Activated T-helper 1 cell treated with anti-CD3 and anti-CD28 coated beads, Interleukin-2, amount 50 U/mL, for 16 hours (primary cell): Measurements from ENCODE around the gene PRKCQ.

Experiments
- DNase-seq, 2 donors: peaks; one replicate each; pipeline ENCODE4 v3.0.0-alpha.2; 2020; ENCODE audit warnings: low read depth in 1 of 2, low spot score in 1 of 2

Gene PRKCQ

GRCh38 chr10:6528198-6528950 lies 51.7 kb downstream of the PRKCQ start:
- no peak for DNase-seq

DNA sequence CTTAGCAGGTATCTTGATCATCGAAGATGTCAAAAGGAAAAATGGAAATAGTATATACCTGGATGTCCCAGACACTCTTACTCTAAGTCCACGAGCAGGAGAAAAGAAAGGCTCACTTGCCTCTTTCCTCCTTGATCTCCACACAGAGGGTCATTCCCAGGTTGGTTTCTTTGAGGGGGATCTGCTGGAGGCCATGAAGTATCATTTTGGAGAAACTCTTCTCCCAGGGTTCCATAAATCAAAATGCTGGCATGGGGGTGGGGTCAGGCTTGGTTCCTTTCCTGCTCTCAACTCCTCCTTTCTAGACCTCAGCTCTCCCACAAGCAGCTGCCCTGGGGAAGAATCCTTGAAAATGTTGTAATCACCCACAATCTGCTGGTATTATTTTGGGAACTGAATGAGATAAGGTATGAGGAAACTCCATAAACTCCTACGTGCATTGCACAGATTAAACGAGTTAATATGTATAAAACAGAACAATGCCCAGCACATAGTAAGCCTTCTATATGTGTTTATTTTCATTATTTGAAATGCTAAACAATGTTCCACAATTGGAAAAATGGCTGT lies 54.4 kb downstream of the PRKCQ start:
- DNase-seq, result no peak

DNA sequence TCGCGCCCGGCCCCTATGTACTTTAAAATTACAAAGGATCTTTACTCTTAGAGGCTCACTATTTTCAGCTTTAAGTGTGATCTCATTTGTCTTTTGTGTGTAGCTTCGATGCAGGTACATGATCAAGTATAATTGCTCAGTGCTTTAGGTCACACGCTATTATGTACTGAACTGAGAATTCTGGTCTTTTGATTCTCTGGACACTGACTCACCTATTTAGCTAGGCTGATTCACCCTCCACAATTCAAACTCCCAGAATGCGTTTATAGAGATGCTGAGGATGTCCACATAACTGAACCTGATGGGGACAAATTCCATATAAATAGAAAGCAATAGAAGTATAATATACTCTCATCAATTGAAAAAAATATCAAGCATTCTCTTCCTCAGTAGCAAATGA lies 57.8 kb downstream of the PRKCQ start:
- DNase-seq, result no peak

- DNase-seq, result no peak
These were observed 59.9 kb downstream of the PRKCQ start for GRCh38 chr10:6520138-6520537.

DNA sequence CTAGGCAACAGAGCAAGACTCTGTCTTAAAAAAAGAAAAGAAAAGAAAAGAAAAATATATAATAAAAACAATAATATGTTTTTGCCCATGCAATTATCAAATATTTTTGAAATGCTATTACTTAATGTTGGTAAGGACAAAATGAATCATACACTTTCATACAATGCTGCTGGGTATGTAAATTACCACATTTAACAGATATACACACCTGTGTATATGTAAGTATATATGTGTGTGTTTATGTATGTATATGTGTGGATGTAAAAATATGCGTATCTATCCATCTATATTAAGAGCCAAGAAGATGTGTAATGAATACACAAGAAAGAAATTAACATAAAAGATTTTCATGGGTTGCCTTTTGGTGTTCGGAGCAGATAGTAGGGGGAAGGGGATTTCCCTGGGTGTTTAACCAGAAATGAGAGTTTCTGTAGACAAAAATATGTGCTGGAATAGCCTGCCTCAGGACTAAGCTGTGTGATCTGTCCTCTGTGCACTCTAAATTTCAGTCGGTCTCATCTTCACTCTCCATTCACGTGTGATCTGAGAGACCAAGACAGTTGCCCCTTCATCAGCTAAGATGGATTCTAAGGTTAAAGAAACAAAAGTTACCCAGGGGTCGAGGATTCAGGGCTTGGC lies 61.2 kb downstream of the PRKCQ start:
- no peak for DNase-seq

GRCh38 chr10:6516929-6517284 lies 63.2 kb downstream of the PRKCQ start:
- DNase-seq, result no peak

- no peak for DNase-seq
These were observed 63.7 kb downstream of the PRKCQ start for GRCh38 chr10:6516281-6516928.

DNA sequence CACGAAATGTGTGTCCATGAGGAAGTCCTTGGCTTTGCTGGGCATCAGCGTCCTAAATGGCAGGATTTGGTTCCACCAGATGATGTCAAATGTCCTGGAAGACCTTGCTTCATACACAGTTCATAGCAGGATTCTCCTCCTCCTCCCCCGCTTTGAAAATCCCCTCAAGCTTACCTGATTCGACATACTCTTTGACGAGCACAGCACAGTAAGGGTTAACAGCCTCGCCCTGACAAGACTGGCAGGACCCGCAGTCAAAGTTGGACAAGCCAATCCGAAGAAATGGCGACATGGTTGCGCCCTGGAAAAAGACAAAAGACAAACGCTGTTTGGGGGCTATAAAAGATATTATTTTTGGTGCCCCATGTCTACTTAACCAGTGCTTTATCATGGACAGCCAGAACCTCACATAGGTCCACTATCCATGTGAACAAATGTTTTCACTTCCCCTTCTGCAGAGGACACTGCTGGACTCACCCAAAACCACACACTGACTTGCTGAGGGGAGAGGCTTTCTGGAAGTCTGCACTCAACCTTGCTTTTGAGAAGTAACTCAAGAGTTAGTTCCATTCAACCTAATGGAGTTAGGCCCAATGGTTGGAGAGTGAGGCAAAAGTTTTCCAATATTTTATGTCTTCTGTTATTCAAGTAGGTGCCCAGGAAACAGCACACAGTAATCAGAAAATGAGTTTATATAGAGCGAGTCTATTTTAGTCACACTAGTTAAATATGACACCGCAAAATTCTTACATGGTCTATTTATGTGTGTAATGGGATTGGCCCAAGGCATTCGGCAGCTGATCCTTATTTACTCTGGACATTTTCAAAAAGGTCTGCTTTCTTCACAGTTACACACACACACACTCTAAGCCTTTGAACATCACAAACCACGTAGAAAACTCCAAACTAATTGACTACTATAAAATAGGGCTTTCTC lies 65.0 kb downstream of the PRKCQ start:
- DNase-seq, result no peak

DNA sequence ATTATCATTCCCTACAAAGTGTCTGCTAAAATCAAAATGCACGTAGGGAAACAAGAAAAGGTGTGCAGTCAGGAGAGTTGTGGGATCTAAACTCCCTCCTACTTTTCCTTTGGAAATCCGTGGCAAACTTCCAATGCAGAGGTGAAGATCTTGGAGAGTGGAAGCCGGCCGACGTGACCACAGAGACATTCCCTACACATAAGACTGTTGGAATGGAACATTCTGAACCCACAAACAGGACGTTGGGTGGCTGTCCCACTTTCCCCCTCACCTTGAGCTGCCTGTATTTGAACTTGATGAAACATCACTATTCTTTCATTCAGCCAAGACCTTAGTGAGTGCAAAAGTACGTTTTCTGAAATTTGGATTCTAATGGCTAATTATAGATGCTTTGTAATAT lies 65.9 kb downstream of the PRKCQ start:
- DNase-seq, result no peak

- DNase-seq, result no peak
These were observed 66.6 kb downstream of the PRKCQ start for GRCh38 chr10:6513476-6513875.

DNA sequence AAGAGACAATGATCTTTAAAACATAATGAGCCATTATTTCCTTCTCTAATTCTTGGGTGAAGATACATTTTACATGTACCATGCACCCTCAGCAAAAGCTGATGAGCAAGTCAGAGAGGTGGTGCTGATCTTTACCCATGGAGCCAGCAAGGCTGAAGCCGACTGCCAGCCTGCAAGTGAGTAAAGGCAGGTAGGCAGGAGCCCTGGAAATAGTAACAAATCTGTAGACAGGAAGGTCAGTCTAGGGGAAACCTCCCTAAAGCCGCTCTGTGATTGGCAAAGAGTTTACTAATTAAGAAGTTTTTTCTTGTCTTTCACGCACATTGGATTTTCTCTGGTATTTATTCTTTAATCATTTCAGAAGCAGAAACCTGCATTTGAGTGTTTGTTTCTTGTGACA lies 67.9 kb downstream of the PRKCQ start:
- DNase-seq, result no peak

DNA sequence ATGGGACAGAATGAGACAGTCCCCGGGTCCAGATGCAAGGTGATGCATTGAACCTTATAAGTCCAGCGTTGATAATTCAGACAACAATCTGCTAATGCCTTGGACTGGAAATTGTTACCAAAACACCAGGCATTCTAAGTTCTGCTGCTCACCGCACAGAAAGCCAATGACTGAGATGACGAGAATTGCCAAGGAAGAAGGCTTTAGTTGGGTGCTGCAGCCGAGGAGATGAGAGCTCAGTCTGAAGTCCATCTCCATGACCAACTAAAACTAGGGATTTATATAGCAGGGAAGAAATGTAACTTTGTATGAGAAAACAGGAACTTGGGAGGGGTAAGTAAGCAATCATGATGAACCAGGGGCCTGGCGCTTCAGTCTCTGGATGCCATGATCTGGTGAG lies 68.7 kb downstream of the PRKCQ start:
- DNase-seq, result no peak

DNA sequence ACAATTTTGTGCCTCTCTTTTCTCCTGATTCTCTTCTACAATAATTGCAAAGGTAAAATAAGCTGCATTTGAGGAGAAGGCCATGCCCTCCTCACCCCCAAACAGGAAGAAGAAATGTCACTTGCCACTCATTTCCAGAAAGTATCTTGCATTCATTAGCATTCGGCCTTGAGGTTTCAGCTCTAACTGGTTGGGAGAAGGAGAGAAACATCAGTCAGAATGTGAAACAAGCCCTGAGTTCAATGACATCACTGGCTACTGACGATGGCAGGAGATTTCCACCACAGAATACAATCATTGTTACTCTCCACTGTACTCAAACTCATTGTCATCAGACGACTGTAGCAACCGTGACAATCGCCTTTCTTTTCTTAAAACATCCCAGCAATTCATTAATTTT lies 72.8 kb downstream of the PRKCQ start:
- DNase-seq, result no peak

DNA sequence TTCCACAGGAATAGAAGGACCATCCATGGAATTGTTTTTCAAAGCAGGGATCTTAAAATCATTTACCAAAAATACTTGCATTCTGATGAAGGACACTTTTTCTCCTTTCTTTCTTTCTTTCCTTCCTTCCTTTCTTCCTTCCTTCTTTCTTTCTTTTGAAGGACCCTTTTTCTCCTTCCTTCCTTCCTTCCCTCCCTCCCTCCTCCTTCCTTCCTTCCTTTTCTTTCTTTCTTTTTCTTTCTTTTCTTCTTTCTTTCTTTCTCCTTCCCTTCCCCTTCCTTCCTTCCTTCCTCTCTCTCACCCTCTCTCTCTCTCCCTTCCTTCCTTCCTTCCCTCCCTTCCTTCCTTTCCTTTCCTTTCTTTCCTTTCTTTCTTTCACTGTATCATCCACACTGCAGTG lies 74.8 kb downstream of the PRKCQ start:
- no peak for DNase-seq

DNA sequence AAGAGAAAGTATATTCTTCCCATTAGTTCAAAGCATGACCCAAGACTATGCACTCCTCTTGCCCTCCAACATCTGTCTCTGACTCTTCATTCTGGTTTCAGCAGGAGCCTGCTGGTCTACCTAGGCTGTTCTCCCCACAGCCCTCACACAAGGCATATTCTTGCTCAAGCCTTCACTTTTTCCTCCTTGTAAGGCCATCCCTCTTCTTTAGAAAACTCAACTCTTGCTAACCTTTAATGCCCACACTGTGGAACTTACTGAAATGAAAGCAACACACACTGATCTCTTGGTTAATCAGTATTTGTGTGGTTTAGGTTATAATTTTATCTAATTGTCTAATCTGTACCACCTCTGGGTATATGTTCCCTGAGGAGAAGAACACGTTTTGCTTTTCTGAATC lies 75.8 kb downstream of the PRKCQ start:
- no peak for DNase-seq

- DNase-seq, result no peak
These were observed 76.9 kb downstream of the PRKCQ start for GRCh38 chr10:6503171-6503570.

- no peak for DNase-seq
These were observed 78.1 kb downstream of the PRKCQ start for GRCh38 chr10:6501931-6502330.

DNA sequence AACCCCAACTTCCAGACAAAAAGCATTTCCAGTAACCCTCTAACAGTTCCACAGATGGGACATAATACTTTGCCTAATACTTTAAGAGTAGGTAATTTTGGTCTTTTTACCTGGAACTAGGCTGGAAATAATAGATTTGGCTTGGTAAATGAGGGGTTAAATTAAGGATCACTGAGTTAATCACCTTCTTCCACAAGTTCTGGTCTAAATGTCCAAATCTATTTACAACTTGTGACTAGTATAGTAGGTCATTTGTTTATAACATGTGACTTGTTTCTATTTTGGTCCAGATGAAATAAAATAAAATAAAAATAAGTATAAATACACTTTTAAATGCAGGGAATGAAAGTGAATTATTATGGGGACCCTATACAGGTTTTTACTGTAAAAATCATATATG lies 80.1 kb downstream of the PRKCQ start:
- no peak for DNase-seq

- DNase-seq, result no peak
These were observed 81.3 kb downstream of the PRKCQ start for GRCh38 chr10:6498771-6499170.

- no peak for DNase-seq
These were observed 82.5 kb downstream of the PRKCQ start for GRCh38 chr10:6497620-6498019.

GRCh38 chr10:6494936-6495592 lies 85.0 kb downstream of the PRKCQ start:
- no peak for DNase-seq
